ENCODE results near the gene PLXNB2. TPM values are rescaled to one million over a fixed set of nuclear protein-coding genes. Genes with fewer than 3 reads are reported as not detected.

The PLXNB2 gene
- total RNA-seq, 1 donor from 2014 or later, result 352 TPM

DNA sequence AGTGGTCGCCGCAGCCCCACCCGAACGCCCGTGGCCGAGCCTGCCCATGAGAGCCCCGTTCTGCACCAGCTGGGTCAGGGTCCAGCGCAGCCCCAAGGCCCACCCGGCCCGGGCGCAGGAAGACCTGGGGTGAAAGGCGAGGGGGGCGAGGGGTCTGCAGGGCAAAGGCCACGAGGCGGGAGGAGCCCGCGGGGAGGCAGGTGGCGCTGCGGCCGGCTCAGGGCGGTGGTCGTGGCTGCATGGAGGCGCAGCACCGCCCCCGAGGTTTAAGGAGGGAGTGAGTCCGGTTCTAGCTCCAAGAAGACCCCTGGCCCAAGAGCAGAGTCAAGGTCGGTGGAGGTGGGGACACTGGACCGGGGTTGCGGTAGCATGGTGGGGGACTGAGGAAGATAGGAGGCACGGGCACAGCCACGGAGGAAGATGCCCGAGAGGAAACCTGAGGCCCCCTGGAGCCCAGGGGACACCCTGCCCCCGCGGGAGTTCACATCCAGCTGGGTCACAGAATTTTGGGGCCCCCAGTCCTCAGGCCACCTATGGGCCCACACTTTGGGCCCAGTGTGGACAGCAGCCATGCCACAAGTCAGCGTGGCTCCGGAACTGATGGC, 55.9 kb downstream of the PLXNB2 start:
- H3K27me3 Mint-ChIP-seq, result no peaks in the 10 kb centered on the region
- TF ChIP-seq, protein P1, sequence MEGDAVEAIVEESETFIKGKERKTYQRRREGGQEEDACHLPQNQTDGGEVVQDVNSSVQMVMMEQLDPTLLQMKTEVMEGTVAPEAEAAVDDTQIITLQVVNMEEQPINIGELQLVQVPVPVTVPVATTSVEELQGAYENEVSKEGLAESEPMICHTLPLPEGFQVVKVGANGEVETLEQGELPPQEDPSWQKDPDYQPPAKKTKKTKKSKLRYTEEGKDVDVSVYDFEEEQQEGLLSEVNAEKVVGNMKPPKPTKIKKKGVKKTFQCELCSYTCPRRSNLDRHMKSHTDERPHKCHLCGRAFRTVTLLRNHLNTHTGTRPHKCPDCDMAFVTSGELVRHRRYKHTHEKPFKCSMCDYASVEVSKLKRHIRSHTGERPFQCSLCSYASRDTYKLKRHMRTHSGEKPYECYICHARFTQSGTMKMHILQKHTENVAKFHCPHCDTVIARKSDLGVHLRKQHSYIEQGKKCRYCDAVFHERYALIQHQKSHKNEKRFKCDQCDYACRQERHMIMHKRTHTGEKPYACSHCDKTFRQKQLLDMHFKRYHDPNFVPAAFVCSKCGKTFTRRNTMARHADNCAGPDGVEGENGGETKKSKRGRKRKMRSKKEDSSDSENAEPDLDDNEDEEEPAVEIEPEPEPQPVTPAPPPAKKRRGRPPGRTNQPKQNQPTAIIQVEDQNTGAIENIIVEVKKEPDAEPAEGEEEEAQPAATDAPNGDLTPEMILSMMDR (conservative IDR thresholded peaks at IDR 0.05), result no peak

DNA sequence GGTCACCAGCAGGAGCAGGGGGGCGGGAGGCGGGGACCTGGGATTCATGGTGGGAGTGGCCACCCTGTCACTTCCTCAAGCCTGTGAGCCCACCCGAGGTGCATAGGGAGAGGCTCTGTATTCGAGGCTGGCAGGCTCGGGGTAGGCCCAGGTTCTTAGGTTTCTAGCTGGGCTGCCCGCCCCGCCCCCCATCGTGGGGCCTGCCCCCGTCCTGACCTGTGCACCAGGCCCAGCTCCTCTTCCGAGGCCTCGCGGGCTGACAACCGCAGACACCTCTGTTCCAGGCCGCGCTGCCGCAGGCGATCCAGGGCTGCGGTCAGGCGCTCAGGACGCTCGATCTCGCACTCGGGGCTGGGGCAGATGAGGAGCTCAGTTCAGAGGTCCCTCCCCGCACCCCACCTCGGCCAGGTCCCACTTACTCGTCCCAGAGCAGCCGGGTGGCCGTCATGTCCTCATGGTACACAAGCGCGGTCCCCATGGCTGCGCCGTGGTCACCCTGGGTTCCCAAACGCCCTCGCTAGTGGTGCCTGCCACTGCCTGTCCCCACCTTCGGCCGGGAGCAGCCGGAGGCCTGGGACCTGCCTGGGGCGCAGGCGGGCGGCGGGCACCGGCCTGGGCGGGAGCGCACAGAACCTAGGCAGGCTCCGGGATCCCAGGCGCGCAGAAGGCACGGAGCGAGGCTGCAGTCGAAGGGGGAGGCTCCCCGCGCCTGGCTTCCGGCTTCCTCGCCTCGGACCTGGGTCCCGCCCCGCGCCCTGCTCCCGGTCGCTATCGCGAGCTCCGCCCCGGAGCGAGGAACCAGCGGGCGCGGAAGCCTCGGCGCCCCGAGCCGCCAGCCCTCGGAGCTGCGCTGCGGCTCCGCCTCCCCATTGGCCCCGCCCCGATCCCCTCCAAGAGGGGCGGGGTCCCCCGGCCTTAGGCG, 56.6 kb downstream of the PLXNB2 start, which contains the start of gene HDAC10:
HDAC10 (minus strand) TSS at position 711 of the 922 bp plus-strand sequence; CDS start at position 478, 233 bp downstream.
- H3K27me3 Mint-ChIP-seq, result no peaks in the 10 kb centered on the region
- H3K4me1 Mint-ChIP-seq (ENCODE audit: unreplicated experiment), result no peaks in the 10 kb centered on the region
- no peak within 1 kb of the TSS for H3K27ac Mint-ChIP-seq
- H3K9me3 Mint-ChIP-seq, result no peaks in the 10 kb centered on the region
- no peaks in the 10 kb centered on the region for H3K36me3 Mint-ChIP-seq
- TF ChIP-seq, protein P1 (conservative IDR thresholded peaks at IDR 0.05), result no peak
- no peak for DNase-seq (ENCODE audit: extremely low spot score, unreplicated experiment)
- peak within 1 kb of the TSS; percentile 87 for H3K4me3 Mint-ChIP-seq

More for the DNA sequence above, 55.9 kb downstream of the PLXNB2 start:
- H3K9me3 Mint-ChIP-seq, result no peaks in the 10 kb centered on the region
- DNase-seq (ENCODE audit: extremely low spot score, unreplicated experiment), result no peak
- no peaks in the 10 kb centered on the region for H3K4me1 Mint-ChIP-seq (ENCODE audit: unreplicated experiment)
- H3K4me3 Mint-ChIP-seq, result no peak overlapping the region
- H3K36me3 Mint-ChIP-seq, result no peaks in the 10 kb centered on the region
- H3K27ac Mint-ChIP-seq, result no peak overlapping the region

DNA sequence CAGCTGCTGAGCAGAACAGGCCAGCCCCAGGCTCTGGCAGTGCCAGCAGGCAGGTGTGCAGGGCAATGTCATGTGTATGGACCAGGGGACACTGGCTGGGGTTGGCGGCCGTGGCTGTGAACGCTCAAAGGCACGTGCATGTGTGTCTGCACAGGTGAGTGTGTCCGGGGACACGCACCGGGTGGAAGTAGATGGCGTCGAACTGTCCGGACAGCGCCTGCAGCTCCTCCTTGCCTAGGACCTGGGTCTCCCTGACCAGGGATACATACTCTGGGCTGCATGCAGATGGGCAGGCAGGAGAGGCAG, 57.2 kb downstream of the PLXNB2 start:
- H3K9me3 Mint-ChIP-seq, result no peaks in the 10 kb centered on the region
- TF ChIP-seq, protein P1 (conservative IDR thresholded peaks at IDR 0.05), result no peak
- no peak for DNase-seq (ENCODE audit: extremely low spot score, unreplicated experiment)
- peak overlapping the region; percentile 87 for H3K4me3 Mint-ChIP-seq
- H3K36me3 Mint-ChIP-seq, result no peaks in the 10 kb centered on the region
- H3K27me3 Mint-ChIP-seq, result no peaks in the 10 kb centered on the region
- no peak overlapping the region for H3K27ac Mint-ChIP-seq
- no peaks in the 10 kb centered on the region for H3K4me1 Mint-ChIP-seq (ENCODE audit: unreplicated experiment)

DNA sequence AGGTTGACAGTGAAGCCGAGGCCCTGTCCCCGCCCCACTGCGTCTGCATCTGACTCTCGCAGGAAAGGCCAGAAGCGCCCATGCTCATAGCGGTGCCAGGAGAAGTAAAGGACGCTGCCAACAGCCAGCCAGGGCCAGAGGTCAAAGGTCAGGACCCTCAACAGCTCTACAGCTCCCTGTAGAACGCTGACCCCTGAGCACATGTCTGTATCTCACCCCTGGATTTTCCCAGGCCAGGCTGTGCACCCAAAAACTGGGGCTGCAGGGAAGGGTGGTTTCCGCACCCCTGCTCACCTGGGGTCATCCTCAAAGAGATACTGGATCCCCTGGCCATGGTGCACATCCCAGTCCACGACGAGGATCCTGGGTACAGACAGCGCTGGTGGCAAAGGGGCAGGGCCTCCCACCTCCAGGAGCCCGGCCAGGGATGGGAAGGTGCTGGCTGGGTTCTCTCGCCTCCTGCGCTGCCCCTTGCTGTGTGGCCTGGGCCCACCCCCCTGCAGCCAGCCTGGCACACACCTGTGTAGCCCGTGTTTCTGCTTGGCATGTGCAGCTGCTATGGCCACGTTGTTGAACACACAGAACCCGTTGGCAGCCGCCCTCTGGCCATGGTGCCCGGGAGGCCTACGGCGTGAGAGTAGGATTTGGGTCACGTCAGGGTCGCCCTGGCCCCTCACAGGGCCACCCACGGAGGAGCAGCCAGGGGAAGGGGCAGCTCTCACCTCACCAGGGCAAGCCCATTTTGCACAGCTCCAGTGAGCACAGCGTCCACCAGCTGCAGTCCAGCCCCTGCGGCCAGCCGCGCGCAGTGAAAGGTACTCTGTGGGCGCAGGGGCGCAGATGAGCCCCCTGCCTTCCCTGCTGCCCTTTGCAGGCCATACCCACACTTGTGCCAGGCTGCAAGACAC, 57.9 kb downstream of the PLXNB2 start:
- Mint-ChIP-seq H3K4me1 (ENCODE audit: unreplicated experiment) (peaks cover 4% of the 10 kb centered on the region), H3K27ac (no peak overlapping the region), H3K9me3 (no peaks in the 10 kb centered on the region), H3K4me3 (peak overlapping the region; percentile 87), H3K27me3 (no peaks in the 10 kb centered on the region), H3K36me3 (no peaks in the 10 kb centered on the region)
- TF ChIP-seq, protein P1 (conservative IDR thresholded peaks at IDR 0.05), result no peak
- no peak for DNase-seq (ENCODE audit: extremely low spot score, unreplicated experiment)

All from type B pancreatic cell (in vitro differentiated cells).